HFF-Myc (cell line): ENCODE data around the gene NIPAL1.
"Not testable (repeated sequence)": the region's sequence is repeated elsewhere in the genome, so short reads cannot be mapped to it uniquely, and the experiment has no call there.

Experiments used
- DNase-seq: peaks from one replicate; pipeline ENCODE4 v3.0.0-alpha.2; 2011; ENCODE audit warnings: low read depth; ENCODE audit errors: extremely low read depth
- H3K4me3 ChIP-seq: replicated peaks from 2 replicates; pipeline ENCODE4 v1.5.1; 2011; ENCODE audit warnings: low read depth, mild to moderate bottlenecking, control low read depth, low read length
- CTCF ChIP-seq: IDR thresholded peaks from 2 replicates; pipeline ENCODE4 v1.5.1; 2012; ENCODE audit warnings: mild to moderate bottlenecking, low read depth, low read length, control low read depth; ENCODE audit errors: missing control alignments

NIPAL1 gene

GRCh38 chr4:48016141-48017107 is at the start of gene NIPAL1, which contains the start of gene CNGA1:
Gene NIPAL1, plus strand, starts transcription at chr4:48016772. Its CDS starts 68 bp downstream, at chr4:48016840.
Gene CNGA1, minus strand, starts transcription at chr4:48016681. Its CDS starts 63,992 bp downstream, at chr4:47952689.
- DNase-seq = no peak
- H3K4me3 ChIP-seq = peak within 1 kb of the TSS; percentile 63
- TF ChIP-seq CTCF = peak; percentile 57

GRCh38 chr4:47968847-47969246 is 47.7 kb upstream of the NIPAL1 start:
- no peak overlapping the region for H3K4me3 ChIP-seq
- TF ChIP-seq CTCF = no peak
- DNase-seq = no peak

- DNase-seq = no peak
- no peak for TF ChIP-seq CTCF
- H3K4me3 ChIP-seq = no peak overlapping the region
Measured at GRCh38 chr4:47972181-47972580, 44.4 kb upstream of the NIPAL1 start.

- DNase-seq = no peak
- no peak for TF ChIP-seq CTCF
Measured at GRCh38 chr4:47972721-47973120, 43.9 kb upstream of the NIPAL1 start.

GRCh38 chr4:47974566-47974965 is 42.0 kb upstream of the NIPAL1 start:
- H3K4me3 ChIP-seq = no peak overlapping the region
- no peak for DNase-seq
- no peak for TF ChIP-seq CTCF

More at GRCh38 chr4:47972721-47973120, 43.9 kb upstream of the NIPAL1 start:
- no peak overlapping the region for H3K4me3 ChIP-seq

GRCh38 chr4:47990145-47990544 is 26.4 kb upstream of the NIPAL1 start:
- H3K4me3 ChIP-seq = no peak overlapping the region
- no peak for DNase-seq
- TF ChIP-seq CTCF = no peak

- H3K4me3 ChIP-seq, DNase-seq: not testable (repeated sequence)
Measured at GRCh38 chr4:47992475-47992874, 24.1 kb upstream of the NIPAL1 start.
